ENCODE data around the gene TPM4.
"Not testable (repeated sequence)": the region's sequence is repeated elsewhere in the genome, so short reads cannot be mapped to it uniquely, and the experiment has no call there.

TPM4 gene

DNA sequence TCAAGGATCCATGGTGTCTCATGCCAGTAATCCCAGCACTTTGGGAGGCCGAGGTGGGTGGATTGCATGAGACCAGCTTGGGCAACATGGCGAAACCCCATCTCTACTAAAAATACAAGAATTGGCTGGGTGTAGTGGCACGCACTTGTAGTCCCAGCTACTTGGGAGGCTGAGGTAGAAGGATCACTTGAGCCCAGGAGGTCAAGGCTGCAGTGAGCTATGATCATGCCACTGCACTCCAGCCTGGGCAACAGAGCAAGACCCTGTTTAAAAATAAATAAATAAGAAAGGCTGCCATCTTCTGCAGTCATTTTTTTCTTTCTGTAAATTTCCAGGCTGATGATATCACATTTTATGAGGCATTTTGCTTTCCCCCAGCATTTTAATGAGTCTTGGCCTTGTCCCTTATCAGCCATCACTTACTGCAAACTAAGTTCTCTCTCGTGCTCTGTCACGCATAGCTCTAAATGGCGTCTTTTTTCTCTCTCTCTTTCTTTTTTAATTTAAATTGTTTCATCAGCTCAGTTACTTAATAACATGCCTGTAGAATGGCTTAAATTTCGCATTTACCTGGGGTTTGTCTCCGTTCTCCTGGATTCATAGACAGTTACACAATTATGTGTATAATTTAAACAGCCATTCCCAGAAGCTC, 23.1 kb downstream of the TPM4 start:
- DNase-seq, result not testable (repeated sequence)

DNA sequence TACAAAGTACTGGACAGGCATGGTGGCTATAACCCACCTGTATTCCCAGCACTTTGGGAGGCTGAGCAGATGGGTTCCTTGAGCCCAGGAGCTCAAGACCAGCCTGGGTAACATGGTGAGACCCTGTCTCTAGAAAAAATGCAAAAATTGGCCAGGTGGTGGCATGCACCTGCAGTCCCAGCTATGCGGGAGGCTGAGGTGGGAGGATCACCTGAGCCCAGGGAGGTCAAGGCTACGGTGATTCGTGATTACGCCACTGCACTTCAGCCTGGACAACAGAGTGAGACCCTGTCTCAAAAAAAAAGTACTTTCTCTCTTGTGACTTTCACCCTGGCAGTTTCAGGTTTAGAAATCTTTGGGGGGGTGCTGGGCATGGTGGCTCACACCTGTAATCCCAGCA, 24.2 kb downstream of the TPM4 start:
- no peak for DNase-seq

DNA sequence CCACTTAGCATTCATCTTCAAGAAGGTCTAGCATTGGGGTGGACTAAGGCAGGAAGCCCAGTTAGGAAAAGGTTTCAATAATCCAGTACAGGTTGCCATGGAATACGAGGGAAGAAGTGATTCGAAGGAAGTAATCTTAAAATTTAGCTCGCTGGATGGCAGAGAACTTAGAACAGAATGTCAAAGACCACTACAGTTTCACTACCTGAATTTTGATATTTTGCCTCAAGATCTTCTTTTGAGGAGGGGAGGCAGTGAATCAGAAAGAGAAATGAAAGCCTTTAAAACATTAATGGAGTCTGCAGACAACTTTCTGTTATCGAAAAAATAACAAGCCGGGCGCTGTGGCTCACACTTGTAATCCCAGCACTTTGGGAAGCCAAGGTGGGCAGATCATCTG, 28.4 kb downstream of the TPM4 start:
- no peak for DNase-seq

DNA sequence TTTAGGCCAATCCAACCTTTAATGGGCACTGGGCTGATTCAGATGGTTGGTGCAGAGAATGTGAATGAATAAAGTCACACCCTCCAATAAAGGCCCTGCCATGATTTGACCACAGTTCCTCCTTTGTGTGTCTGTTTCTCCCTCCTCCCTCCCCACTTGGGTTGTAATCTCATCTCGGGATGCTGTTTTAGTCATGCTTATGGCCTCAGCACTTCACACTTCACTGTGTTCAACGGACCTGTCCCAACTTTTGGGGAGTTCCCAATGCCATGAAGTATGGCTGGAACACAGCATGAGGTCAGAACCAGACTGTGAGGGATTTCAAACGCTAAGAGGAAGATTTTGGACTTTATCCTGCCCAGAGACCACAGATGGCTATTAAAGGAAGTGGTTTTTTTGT, 29.8 kb downstream of the TPM4 start:
- DNase-seq, result no peak

DNA sequence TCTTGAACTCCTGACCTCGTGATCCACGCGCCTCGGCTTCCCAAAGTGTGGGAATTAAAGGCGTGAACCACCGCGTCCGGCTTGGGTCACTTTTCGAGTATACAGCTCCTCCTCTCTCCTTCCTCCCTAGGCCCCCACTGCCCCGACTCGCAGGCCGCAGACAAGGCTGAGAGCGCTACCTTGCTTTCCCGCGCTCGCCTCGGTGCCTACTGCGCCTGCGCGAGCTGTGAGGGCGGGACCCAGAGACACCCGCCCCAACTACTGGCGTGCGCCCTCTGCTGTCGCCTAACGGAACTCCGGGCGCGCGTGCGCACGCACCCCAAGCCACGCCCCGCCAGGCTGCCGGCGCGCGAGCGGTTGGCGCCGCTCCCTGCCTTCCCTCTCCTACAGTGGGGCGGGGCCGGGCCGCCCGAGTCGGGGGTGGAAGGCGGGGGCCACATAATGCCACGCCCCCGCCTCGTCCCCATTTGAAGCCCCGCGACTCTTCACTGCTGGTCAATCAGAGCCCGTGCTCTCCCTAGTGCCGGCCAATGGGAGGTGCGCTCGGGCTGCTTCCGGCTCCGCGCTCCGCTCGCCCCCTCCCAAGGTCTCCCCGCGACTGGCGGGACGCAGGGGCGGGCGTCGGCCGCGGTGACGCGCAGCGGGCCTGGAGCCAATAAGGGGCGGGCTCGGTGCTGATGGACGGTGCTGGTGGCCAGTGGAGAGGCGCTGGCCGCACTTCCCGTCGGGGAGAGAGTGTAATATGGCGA, 35.0 kb downstream of the TPM4 start, which contains the start of gene RAB8A:
RAB8A (plus strand) TSS at position 730 of the 749 bp plus-strand sequence; CDS start at position 743, 13 bp downstream.
- peak; percentile 97 for DNase-seq

DNA sequence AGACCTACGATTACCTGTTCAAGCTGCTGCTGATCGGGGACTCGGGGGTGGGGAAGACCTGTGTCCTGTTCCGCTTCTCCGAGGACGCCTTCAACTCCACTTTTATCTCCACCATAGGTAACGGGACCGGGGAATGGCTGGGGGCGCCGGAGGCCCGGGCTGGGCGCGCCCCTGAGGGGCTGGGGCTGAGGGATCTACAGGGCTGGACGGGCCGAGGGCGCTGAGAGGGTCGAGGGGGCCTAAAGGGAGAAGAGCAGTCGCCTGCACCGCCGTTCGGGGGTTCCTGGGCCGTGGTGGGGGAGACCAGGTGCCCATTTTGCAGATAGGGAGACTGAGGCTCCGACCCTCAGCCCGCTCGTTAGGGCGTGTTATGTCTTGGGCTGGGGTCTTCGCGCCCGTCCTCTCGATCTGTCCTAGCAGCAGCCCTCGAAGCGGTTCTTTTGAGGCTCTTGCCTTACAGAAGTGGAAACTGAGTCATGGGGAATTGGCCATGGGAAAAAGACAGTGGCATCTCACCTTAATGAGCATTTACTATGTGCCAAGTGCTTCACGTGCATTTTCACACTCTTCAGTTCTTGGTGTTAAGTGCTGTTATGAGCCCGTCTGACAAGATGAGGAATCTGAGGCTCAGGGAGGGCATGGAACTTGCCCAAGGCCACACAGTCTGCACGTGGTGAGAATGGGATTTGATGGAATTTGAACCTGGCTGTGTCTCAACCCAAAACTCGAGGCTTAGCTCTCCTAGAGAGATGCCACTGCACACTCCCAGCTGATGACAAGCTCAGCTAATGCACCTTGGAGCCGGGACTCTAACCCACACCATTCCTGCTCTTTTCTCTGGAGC, 35.8 kb downstream of the TPM4 start:
- DNase-seq, result no peak

DNA sequence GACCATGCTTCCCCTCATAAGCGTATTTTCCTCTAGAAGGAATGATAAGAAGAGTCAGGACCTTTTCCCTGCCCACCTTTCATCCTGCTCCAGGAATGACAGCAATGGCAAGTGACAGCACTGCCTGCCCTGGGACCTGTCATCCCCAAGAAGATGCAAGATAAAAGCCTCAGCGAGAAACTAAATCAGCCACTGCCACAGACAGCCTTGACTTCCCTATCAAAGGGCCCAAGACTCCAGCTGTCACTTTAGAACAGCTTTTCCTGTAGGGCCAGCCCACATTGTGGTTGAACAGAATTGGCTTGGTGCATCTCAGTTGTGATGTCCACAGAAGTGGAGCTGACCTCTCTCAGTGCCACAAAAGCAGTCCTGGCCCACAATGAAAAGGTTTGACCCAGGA, 36.5 kb downstream of the TPM4 start:
- no peak for DNase-seq

DNA sequence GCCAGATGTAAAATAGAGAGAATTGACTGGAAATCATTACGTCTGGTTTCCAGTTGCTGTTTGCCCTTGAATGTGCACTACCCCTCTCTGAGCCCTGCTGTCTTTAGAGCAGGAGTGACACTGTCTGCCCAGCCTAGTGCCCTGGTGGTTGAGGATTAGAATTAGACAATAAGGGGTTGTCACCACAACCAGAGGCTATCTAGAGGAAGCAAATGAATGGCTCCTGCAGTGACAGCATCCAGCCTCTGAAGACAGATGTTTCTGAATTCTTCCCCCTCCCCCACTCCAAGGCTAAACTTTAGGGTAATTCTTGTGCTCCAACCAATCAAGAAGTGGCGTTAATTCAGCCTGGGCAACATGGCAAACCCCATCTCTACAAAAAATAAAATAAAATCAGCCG, 37.4 kb downstream of the TPM4 start:
- DNase-seq, result no peak

DNA sequence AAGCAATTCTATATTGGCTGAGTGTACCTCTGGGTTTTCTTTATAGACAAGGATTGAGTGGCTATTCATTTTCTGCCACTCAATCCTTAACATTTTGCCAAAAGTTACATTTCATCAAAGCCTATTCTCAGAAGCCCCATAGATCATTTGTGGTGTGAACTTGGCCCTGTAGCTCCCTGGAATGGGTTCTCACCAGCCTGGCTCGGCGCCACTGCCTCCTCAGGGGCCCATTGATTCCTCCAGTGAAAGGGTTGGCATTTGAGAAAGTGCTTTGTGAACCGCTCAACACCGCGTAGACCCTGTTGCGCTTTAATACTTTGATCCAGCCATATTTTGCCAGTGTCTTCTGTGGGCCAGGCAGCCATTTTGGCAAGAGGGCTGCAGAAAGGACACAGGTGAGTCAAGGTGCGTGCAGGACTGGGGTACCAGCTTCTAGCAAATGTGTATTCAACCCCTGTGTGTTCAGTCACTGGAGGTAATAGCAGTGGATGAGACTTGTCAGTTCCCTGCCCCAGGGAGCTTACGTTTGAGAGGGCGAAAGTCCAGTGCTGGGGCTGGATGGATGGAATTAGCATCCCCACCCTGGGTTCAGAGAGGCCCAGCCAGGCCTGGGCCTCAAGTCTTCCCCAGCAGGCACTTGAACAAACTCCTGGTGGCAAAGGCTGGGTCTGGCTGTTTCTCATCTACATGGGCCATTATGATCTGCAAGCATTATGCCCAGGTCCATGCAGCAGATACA, 39.2 kb downstream of the TPM4 start:
- no peak for DNase-seq

DNA sequence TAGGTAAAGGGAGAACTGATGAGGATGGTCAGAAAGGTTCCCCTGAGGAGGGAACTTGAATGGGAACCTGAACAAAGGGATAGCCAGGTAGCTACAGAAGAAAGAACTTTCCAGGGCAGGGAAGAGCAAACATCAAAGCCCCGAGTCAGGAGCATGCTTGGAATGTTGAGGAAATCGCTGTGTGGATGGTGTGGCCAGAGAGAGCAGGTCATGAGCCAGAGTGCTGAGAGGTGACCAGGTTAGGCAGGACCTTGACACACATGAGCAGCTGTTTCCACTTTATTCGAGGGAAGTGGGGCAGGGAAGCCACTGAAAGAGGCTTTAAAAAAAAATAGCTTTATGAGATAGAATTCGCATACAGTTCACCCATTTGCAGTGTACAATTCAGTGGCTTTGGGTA, 39.8 kb downstream of the TPM4 start:
- no peak for DNase-seq

DNA sequence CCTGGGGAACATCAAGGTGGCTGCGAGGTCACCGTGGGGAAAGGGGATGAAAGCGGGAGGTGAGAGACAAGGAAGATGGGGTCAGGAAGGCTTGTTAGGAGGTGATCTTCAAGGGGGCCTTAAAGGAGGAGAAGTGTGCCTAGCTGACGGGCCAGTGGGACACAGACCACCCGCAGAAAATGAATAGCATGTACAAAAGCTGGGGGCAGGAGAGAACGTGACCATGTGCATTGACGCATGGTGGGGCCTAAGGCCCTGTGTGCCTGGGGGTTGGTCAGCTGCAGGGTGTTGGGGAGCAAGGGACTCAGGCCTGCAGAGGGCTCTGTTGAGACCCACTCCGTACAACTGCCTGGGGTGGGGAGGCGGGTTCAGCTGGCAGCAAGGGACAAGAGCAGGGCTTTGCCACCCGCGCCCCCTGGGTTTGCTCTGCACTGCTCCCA, 41.3 kb downstream of the TPM4 start:
- DNase-seq, result no peak

DNA sequence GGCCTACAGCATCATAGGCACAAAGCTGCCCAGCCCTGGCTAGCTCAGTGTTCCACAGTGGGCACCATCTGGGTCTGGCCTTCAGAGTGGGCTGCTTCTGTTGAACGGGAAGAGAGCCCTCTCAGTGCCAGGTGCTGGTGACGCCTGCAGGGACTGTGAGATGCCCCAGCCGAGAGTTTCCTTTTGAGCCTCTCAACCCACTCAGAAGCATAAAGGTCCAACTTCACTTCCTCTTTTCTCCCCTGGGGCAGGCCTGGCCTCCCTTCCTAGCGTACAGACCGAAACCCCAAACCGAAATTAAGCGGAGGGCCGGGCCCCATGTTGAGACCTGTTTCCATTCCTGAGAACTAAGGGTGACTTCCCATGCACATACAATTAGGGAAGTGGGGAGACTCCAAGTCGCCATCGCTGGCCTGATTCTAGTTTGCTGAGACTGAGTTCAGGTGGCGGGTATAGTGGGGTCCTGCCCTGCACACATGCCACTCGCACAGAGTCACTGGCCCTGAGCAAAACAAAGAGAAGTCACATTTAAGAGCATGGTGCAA, 42.3 kb downstream of the TPM4 start:
- no peak for DNase-seq

DNA sequence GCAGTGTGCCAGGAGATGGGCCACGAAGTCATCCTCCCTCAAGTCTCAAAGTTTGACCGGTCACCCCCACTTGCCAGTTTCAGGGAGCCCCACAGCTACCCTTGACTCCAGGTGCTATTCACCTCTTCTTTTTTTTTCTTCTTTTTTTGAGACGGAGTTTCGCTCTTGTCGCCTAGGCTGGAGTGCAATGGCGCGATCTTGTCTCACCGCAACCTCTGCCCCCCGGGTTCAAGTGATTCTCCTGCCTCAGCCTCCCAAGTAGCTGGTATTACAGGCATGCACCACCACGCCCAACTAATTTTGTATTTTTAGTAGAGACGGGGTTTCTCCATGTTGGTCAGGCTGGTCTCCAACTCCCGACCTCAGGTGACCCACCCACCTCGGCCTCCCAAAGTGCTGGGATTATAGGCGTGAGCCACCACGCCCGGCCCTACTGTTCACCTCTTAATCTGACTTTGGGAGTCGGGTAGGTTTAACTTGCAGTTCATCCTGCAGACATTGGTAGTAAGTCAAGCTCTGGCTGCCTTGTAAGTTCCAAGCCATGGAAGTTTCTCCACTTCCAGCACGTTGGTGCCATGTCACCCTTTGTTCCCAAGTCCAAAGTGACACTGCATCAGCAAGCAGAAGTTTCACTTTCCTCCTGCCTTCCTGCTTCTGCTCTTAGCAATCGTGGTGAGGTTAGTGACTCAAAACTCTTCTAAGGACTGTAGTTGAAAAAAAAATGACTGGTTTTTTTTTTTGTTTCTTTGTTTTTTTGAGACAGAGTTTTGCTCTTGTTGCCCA, 43.0 kb downstream of the TPM4 start:
- DNase-seq, result not testable (repeated sequence)

DNA sequence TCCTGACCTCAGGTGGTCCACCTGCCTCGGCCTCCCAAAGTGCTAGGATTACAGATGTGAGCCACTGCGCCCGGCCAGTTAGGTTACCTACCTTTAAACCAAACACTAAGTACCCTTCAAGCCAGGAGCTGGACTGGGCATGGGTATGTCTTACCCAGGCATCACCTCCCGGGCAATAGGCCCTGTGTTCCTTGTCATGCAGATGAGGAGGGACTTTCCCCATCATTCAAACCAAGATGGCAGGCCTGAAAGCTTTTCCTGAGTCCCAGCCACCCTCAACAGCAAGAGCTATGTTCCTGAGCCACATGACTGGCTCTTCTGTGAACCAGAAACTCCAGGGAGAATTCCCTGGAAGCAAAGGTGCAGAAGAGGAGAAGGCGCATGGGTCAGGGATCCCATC, 44.8 kb downstream of the TPM4 start:
- DNase-seq, result no peak

DNA sequence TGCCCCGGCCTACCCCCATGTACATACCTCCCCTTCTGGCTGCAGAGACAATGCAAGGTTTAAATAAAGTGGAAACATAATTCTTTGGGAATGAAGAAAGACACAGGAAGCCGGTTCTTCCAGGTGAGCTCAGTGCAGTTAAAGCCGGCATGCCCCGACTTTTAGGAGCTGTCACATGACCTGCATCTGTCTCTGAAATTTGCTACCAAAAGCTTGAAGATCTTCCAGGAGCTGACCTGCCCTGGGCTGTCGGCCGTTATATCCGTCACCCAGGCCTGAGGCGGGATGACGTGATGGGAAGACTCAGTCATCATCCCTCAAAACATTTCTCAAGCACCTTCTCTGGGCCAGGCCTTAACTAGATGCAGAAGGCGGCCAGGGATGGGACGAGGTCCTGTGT, 45.7 kb downstream of the TPM4 start:
- DNase-seq, result no peak

DNA sequence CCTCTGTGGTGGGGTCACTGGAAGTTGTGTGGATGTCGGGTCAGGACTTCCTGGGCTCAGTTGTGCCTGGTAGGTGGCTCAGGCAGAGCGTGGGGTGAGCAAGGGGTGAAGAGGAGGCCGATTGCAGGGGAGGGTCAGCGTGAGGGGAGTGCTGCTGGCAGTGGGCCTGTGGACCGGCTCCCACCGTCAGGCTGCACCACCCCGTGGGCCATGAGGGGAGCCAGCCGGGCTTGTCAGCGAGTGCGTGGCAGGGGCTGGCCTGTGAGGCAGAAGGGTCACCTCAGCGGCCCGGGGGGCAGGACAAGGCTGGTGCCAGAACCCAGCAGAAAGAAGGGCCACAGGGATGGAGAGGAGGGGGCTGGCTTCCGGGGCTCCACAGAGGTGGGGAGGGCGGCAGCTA, 48.7 kb downstream of the TPM4 start:
- no peak for DNase-seq

DNA sequence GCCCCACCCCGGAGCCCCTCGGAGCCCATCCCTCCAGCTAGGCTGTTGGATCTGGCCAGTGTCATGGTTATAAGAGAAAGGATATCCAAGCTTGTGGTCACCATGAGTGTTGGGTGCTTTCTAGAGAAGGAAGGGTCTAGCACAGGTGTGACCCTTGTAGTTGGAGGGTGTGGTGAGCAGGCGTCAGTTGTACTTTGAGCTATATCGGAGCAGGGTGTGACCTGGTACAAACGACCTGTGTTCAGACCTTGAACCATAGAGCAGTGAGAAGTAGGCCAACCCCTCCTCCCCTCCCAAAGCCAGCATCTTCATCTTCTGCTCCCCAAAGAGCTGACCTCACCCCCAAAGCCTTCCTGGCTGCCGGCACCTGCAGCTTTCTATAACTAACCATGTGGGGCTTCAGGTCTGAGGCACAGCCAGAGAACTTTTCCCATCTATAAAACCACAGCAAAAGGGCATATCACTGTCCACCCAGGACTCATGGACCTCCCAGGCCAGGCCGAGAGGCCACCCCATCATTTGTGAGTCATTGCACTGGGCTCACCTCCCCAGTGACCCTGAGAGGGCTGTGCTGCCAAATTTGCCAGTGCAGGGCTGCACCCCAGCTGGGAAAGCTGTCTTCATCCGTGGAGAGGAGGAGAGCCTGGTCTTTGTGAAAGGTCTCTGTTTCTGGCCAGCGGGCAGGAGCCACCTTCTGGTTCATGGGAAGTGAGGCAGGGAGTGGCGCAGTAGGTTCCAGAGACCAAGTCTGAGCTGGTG, 49.6 kb downstream of the TPM4 start:
- DNase-seq, result no peak

DNA sequence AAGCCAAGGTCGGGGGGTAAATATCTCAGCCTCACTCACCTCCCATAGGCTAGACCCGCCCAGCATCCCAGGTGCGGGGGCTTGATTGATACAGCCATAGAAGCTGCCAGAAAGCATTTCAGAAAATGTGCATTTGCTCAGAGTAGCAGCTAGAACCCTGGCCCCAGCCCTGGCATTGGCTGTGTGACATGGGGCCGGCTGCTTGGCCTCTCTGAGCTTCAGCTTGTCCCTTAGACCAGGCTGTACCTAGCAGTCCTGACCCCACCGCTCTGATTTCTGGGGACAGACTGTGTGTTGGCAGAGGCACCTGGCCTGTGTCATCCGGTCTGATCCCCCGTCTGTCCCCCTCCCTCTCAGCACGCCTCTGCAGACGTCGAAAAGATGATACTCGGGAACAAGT, 50.8 kb downstream of the TPM4 start:
- no peak for DNase-seq

DNA sequence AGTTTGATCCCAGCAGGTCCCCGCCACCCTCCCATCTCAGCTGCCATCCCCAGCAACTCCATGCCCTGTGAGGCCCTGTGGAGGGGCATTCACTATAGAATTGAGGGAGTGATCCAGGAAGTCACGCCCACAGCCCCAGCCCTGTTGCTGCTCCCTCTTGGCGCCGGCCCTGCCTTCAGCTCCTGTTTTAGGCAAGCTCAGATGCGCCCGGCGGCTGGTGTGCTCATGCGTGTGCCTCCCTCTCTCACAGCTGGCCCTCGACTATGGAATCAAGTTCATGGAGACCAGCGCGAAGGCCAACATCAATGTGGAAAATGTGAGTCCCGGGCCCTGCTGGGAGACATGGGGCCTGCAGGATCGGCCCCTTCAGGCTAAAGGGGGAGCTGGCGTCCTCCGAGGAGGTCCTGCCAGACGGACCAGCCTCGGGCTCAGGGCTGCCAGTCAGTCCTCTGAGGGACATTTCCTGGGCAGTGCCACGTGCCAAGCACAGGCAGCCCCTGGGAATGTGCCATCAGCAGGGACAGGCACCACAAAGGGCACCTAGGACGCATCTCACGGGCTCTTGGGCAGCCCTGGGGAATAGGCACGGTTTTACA, 51.6 kb downstream of the TPM4 start:
- DNase-seq, result no peak

DNA sequence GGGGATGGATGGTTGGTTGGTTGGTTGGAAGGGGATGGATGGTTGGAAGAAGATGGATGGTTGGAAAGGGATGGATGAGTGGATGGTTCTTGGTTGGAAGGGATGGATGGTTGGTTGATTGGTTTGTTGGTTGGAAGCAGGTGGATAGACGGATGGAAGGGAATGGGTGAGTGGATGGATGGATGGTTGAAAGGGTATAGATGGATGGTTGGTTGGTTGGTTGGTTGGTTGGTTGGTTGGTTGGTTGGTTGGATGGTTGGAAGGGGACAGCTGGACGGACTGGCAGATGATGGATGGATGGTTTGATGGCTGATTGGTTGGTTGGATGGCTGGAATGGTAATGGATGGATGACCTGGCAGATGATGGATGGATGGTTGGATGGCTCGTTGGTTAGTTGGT, 55.4 kb downstream of the TPM4 start:
- DNase-seq, result no peak

DNA sequence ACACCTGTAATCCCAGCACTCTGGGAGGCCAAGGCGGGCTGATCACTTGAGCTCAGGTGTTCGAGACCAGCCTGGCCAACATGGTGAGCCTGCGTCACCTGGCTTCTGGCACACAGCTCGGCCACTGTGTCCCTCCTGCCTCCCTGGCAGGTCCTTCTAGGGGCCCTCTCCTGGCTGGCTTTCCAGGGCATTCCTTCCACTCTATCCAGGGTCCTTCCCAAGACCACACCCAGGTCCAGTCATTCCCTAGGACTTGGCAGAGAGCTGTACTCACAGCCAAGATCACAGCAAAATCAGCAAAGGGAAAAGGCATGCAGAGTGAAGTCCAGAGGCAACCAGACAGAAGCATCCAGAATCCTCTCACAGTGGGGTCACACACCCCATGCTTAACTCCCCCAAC, 57.5 kb downstream of the TPM4 start:
- no peak for DNase-seq

Data from SHP77 treated with DMSO at 0.1 percent for 48 hours (cell line).